CD4-positive, alpha-beta memory T cell (primary cell): ENCODE data around the gene CTSS. TPM values are rescaled to one million over a fixed set of nuclear protein-coding genes. Genes with fewer than 3 reads are reported as not detected.

Source experiments
- CTCF ChIA-PET: fragments of 350-600 bp; sonication (Branson Sonifier 250); formaldehyde crosslinking; loops from one replicate; lab custom pipeline; 2021; ENCODE audit warnings: inconsistent platforms; ENCODE audit not compliant: partially characterized antibody; lab: Charles Lee
- POLR2A ChIA-PET: fragments of 350-600 bp; sonication (Branson Sonifier 250); formaldehyde crosslinking; loops from one replicate; lab custom pipeline; 2021; ENCODE audit not compliant: partially characterized antibody; lab: Charles Lee
- DNase-seq, 5 donors: peaks; one replicate each; pipeline versions ENCODE4 v3.0.0 to v3.0.0-alpha.2; 2020 to 2022; ENCODE audit warnings: mixed read lengths in 1 of 5
- H3K27ac ChIP-seq: one replicate; pipeline ENCODE4 v1.7.0; 2013; ENCODE audit warnings: low read depth, low read length
- H3K27me3 ChIP-seq: 2 replicates; pipeline ENCODE4 v1.7.0; 2013; ENCODE audit warnings: mild to moderate bottlenecking, low read length, moderate library complexity; ENCODE audit not compliant: insufficient read depth
- H3K36me3 ChIP-seq: 2 replicates; pipeline ENCODE4 v1.7.0; 2013; ENCODE audit warnings: mild to moderate bottlenecking, low read length, moderate library complexity; ENCODE audit not compliant: insufficient read depth
- H3K4me1 ChIP-seq: 2 replicates; pipeline ENCODE4 v1.7.0; 2013; ENCODE audit warnings: mild to moderate bottlenecking, low read length, moderate library complexity; ENCODE audit not compliant: insufficient read depth
- H3K4me3 ChIP-seq, 2 donors: one replicate each; pipeline ENCODE4 v1.7.0; 2013; ENCODE audit warnings: low read length in 2 of 2, mild to moderate bottlenecking in 1 of 2
- H3K9me3 ChIP-seq, 2 donors: one replicate each; pipeline ENCODE4 v1.7.0; 2013; ENCODE audit warnings: low read length in 2 of 2, control low read depth in 1 of 2; ENCODE audit not compliant: control insufficient read depth in 1 of 2
- H3K27ac Mint-ChIP-seq, 7 donors: one replicate each; pipeline ENCODE4 v1.8.0; 2020 to 2021; ENCODE audit warnings: mixed read lengths in 7 of 7, mild to moderate bottlenecking in 6 of 7, inconsistent platforms in 3 of 7, moderate library complexity in 3 of 7
- H3K27me3 Mint-ChIP-seq, 2 donors: one replicate each; pipeline ENCODE4 v1.8.0; 2020 to 2021; ENCODE audit warnings: mixed read lengths in 2 of 2
- H3K36me3 Mint-ChIP-seq, 2 donors: one replicate each; pipeline ENCODE4 v1.8.0; 2020 to 2021; ENCODE audit warnings: mixed read lengths in 2 of 2, inconsistent platforms in 1 of 2, mild to moderate bottlenecking in 1 of 2
- H3K4me1 Mint-ChIP-seq, 4 donors: one replicate each; pipeline ENCODE4 v1.8.0; 2020 to 2021; ENCODE audit warnings: mixed read lengths in 4 of 4, mild to moderate bottlenecking in 1 of 4
- H3K4me3 Mint-ChIP-seq, 8 donors: one replicate each; pipeline ENCODE4 v1.8.0; 2020 to 2021; ENCODE audit warnings: mixed read lengths in 8 of 8, mild to moderate bottlenecking in 7 of 8, moderate library complexity in 6 of 8, inconsistent platforms in 3 of 8
- H3K9me3 Mint-ChIP-seq, 8 donors: one replicate each; pipeline ENCODE4 v1.8.0; 2020 to 2021; ENCODE audit warnings: mixed read lengths in 8 of 8, mild to moderate bottlenecking in 5 of 8, inconsistent platforms in 3 of 8, moderate library complexity in 1 of 8
- intact Hi-C: fragments of 100-400 bp; cut with micrococcal nuclease; formaldehyde crosslinking; loops from one replicate; pipeline ENCODE4 v1.15.1; 2023
- polyA plus RNA-seq, 2 donors: library from polyadenylated mRNA; unstranded; fragments of 300-500 nt; fragmentation: Illumina TruSeq; gene quantifications; one replicate each; pipeline ENCODE4 v1.2.3, GENCODE V29; 2021
- total RNA-seq, 2 experiments: library from RNA; stranded (reverse); gene quantifications; one replicate each; pipeline ENCODE4 v1.2.3, GENCODE V29; 2021

The CTSS gene
- total and polyA plus RNA-seq, 4 experiments from 2014 or later: 119 to 172 (median 132) TPM

DNA sequence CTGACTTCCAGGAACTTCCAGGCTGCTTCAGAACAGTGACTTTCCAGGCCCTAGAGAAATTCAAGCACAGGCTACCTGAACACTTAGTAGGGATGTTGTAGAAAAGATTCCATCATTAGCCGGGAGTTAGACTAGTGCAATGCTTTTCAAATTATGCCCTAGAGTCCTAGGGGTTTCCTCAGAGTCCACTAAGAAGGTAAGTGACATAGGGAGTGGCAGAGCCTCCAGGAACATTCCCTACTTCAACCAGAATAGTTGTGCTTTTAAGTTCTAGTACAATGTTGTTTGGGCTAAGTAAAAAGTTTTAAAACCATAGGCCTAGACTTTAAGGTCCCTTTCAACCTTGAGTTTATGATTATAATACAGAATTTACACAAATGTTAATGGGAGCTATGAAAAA is 59.5 kb downstream of the CTSS start:
- no peak for DNase-seq
- H3K9me3 Mint-ChIP-seq: no peaks in the 10 kb centered on the region
- Histone ChIP-seq H3K27ac (no peak overlapping the region), H3K4me1 (no peaks in the 10 kb centered on the region), H3K36me3 (no peaks in the 10 kb centered on the region), H3K4me3 (no peak overlapping the region), H3K9me3 (no peaks in the 10 kb centered on the region), H3K27me3 (no peaks in the 10 kb centered on the region)
- ChIA-PET CTCF (interaction anchor here (0.6 kb wide), 1 partner anchor 275 kb away, joined by 3 read pairs; no protein-coding TSS in a partner anchor), POLR2A (no interaction called here)
- H3K4me3 Mint-ChIP-seq: no peak overlapping the region
- no peaks in the 10 kb centered on the region for H3K36me3 Mint-ChIP-seq
- no peaks in the 10 kb centered on the region for H3K4me1 Mint-ChIP-seq
- intact Hi-C loops: no loop called here
- H3K27me3 Mint-ChIP-seq: peaks cover 1 to 2% of the 10 kb centered on the region in 2 donors
- H3K27ac Mint-ChIP-seq: no peak overlapping the region

DNA sequence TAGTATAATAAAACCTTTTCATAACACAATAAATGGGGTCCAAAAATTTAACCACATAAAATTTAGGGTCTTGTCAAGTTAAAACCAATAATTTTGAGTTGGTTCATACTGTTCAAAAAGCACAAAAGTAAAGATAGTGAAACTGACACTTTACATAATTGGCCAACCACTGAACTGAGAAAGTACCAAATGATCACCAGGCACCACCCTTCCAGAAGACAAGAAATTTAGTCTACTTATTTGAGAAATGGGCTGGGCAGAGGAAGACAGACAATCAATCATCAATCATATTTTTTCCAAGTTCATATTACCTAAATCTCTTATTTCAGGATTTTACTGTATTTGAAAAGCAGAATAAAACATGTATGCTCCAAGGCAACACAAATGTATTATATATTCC is 62.2 kb downstream of the CTSS start:
- intact Hi-C loops: no loop called here
- no peak overlapping the region for H3K4me3 ChIP-seq
- H3K4me1 ChIP-seq: peaks cover 4% of the 10 kb centered on the region
- Mint-ChIP-seq H3K4me3 (no peak overlapping the region), H3K27me3 (peaks cover 2 to 5% of the 10 kb centered on the region in 2 donors), H3K4me1 (peaks cover 0 to 1% (median 0%) of the 10 kb centered on the region in 4 donors), H3K36me3 (no peaks in the 10 kb centered on the region), H3K9me3 (no peaks in the 10 kb centered on the region), H3K27ac (no peak overlapping the region)
- no peaks in the 10 kb centered on the region for H3K9me3 ChIP-seq
- H3K36me3 ChIP-seq: no peaks in the 10 kb centered on the region
- no peak overlapping the region for H3K27ac ChIP-seq
- CTCF ChIA-PET: no interaction called here
- POLR2A ChIA-PET: no interaction called here
- no peak for DNase-seq
- no peaks in the 10 kb centered on the region for H3K27me3 ChIP-seq

DNA sequence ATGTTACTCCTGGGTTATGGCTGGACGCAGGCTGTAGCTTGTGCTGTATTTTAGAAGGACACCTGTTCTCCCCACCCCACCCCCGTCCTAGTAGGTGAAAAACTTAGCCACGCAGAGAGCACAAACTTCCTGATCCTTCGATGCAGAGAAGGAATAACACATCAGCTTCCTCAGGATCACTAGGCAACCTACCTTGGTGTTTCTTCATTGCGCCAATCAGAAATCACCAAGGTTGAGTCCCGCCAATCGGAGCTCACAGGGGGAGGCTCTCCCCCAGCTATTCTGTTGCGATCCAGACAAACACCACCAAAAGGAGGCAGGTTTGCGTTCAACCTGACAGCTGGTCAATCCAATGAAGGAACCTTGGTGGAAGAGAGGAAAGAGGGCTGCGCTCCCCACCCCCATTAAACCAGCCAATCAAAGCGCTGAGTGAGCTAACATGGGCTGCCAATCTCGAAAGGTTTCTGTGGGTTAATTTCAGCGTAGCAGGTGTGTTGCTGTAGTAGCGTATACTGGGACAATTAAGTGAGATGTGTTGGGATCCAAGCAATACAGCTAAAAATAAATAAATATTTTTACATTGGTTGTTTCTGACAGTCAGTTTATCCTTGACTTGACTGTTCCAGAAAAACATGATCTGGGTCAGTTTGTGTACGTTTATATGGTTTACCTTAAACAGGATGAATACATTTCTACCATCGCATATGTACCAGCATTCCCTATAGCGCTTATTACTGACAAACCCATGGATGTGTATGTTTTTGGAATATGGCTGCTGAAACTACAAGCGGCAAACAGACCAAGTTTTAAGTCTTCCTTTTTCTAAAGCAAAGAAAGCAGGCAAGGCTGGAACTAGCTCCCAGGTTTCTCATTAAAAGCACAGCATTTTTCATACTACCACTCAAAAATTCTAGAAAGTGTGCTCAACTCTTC is 68.3 kb downstream of the CTSS start, which contains the start of gene GOLPH3L:
Gene GOLPH3L, minus strand, starts transcription at position 160 of the 933 bp plus-strand sequence. CDS start 2,316 bp downstream, outside the sequence.
- H3K27ac ChIP-seq: peak within 1 kb of the TSS; percentile 70
- Mint-ChIP-seq H3K4me1 (peaks cover 17 to 40% (median 27%) of the 10 kb centered on the region in 4 donors), H3K27ac (peak within 1 kb of the TSS; percentile 88 to 100 (median 96)), H3K36me3 (peaks cover 15 to 24% of the 10 kb centered on the region in 2 donors), H3K27me3 (peaks cover 1 to 3% of the 10 kb centered on the region in 2 donors), H3K9me3 (no peaks in the 10 kb centered on the region), H3K4me3 (peak within 1 kb of the TSS; percentile 94 to 100 (median 98))
- no peaks in the 10 kb centered on the region for H3K9me3 ChIP-seq
- peaks cover 24% of the 10 kb centered on the region for H3K4me1 ChIP-seq
- ChIA-PET POLR2A (interaction anchor here (0.6 to 2.5 kb wide), 26 partner anchors 10 to 809 kb away, joined by 3 to 26 read pairs (median 5); partner anchors contain the start of genes ARNT, CTSS, ENSA and FALEC), CTCF (interaction anchor here (0.9 to 2.6 kb wide), 6 partner anchors 10 to 225 kb away, joined by 3 to 18 read pairs (median 5); no protein-coding TSS in a partner anchor)
- intact Hi-C loops: loop anchor here (1.0 to 5.0 kb wide), 6 partner anchors 68 to 225 kb away; partner anchors contain the start of genes ARNT, ENSA and MCL1
- peak; percentile 90 to 97 (median 93) for DNase-seq
- H3K27me3 ChIP-seq: no peaks in the 10 kb centered on the region
- peak within 1 kb of the TSS; percentile 86 to 92 for H3K4me3 ChIP-seq
- H3K36me3 ChIP-seq: peaks cover 11% of the 10 kb centered on the region

DNA sequence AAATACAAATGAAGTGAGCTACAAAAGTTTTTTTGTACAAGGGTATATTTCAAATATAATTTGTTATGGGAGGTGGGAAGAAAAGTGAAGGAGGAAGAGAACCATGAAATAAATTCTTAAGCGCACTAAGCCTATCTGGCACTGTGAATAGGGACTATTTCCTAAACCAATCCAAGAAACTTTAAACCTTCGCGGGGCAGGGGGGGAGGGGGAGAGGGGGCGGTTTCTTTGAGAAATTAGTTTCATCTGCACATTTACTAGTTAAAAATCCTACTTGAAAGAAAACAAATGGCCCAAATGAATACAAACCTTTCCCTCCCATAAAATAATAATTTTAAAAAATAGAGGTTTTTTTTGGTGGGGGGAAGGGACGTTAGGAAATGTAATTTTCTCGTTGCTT is 69.0 kb downstream of the CTSS start:
- Histone ChIP-seq H3K36me3 (peaks cover 11% of the 10 kb centered on the region), H3K9me3 (no peaks in the 10 kb centered on the region), H3K27ac (peak overlapping the region; percentile 70), H3K4me3 (peak overlapping the region; percentile 86 to 92), H3K27me3 (no peaks in the 10 kb centered on the region), H3K4me1 (peaks cover 27% of the 10 kb centered on the region)
- ChIA-PET POLR2A (interaction anchor here (0.7 to 2.5 kb wide), 23 partner anchors 10 to 809 kb away, joined by 3 to 26 read pairs (median 5); partner anchors contain the start of genes ARNT, CTSS, ENSA and FALEC), CTCF (interaction anchor here (0.9 to 2.6 kb wide), 5 partner anchors 10 to 226 kb away, joined by 3 to 18 read pairs (median 6); no protein-coding TSS in a partner anchor)
- H3K4me1 Mint-ChIP-seq: peaks cover 17 to 40% (median 27%) of the 10 kb centered on the region in 4 donors
- H3K27me3 Mint-ChIP-seq: peaks cover 1 to 3% of the 10 kb centered on the region in 2 donors
- intact Hi-C loops: loop anchor here (2.0 to 5.0 kb wide), 2 partner anchors 74 to 181 kb away; partner anchors contain the start of gene ARNT
- peaks cover 16 to 28% of the 10 kb centered on the region in 2 donors for H3K36me3 Mint-ChIP-seq
- H3K9me3 Mint-ChIP-seq: no peaks in the 10 kb centered on the region
- no peak for DNase-seq
- H3K27ac Mint-ChIP-seq: peak overlapping the region; percentile 88 to 100 (median 96)
- peak overlapping the region; percentile 94 to 100 (median 98) for H3K4me3 Mint-ChIP-seq

DNA sequence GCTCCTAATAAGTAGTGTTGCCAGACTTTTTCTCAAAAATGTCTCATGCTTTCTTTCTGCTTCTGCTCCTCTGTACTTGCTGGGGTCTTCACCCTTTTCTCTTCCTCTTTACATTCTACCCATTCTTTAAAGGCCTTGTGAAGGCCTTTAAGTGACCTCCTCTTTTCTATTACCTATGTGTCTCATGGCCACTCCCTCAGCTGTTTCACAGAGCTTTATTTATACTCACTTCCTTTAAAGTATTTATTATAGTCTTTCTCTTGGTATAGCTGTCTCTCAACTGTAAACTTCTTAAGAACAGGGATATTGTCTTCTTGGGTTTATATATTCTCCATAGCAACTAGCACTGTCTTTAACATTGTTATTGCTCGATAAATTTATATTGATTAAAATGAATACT is 69.4 kb downstream of the CTSS start:
- CTCF ChIA-PET: interaction anchor here (1.7 to 2.6 kb wide), 2 partner anchors 135 to 163 kb away, joined by 4 to 18 read pairs; no protein-coding TSS in a partner anchor
- H3K4me1 Mint-ChIP-seq: peaks cover 19 to 40% (median 28%) of the 10 kb centered on the region in 4 donors
- no peaks in the 10 kb centered on the region for H3K9me3 Mint-ChIP-seq
- Histone ChIP-seq H3K27ac (peak overlapping the region; percentile 18), H3K4me3 (peak overlapping the region; percentile 19 to 48), H3K27me3 (no peaks in the 10 kb centered on the region), H3K9me3 (no peaks in the 10 kb centered on the region), H3K36me3 (peaks cover 11% of the 10 kb centered on the region), H3K4me1 (peaks cover 27% of the 10 kb centered on the region)
- peak overlapping the region; percentile 85 to 99 (median 96) for H3K4me3 Mint-ChIP-seq
- peaks cover 1 to 3% of the 10 kb centered on the region in 2 donors for H3K27me3 Mint-ChIP-seq
- H3K27ac Mint-ChIP-seq: peak overlapping the region; percentile 58 to 91 (median 72)
- no peak for DNase-seq
- H3K36me3 Mint-ChIP-seq: peaks cover 19 to 30% of the 10 kb centered on the region in 2 donors
- intact Hi-C loops: loop anchor here (2.0 to 5.0 kb wide), 2 partner anchors 75 to 181 kb away; partner anchors contain the start of gene ARNT
- POLR2A ChIA-PET: interaction anchor here (1.0 to 2.5 kb wide), 9 partner anchors 12 to 808 kb away, joined by 4 to 26 read pairs (median 5); partner anchors contain the start of genes CTSS, ENSA, FALEC and MCL1

DNA sequence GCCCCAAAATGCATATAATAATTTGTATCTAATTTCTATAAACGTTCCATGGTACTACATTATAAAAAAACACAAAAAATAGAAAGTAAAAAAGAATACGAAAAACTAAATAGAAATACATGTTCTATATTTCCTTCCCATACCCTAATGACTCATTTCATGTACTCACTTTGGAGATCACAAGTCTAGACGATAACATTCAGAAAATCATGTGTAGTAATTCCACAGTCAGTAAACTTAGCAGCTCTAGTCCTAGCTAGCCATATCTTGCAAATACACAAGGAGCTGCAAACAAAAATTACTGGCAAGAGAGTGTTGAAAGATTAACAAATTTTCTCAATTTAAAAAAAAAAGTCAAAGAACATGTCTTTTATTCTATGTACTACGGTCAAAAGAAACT is 70.0 kb downstream of the CTSS start:
- Mint-ChIP-seq H3K4me1 (peaks cover 20 to 43% (median 30%) of the 10 kb centered on the region in 4 donors), H3K4me3 (peak overlapping the region; percentile 7 to 54 (median 30)), H3K9me3 (no peaks in the 10 kb centered on the region), H3K27me3 (peaks cover 1 to 3% of the 10 kb centered on the region in 2 donors), H3K36me3 (peaks cover 21 to 33% of the 10 kb centered on the region in 2 donors), H3K27ac (peak overlapping the region in 4 of 7 donors; percentile 12 to 78 (median 35))
- DNase-seq: no peak
- H3K27ac ChIP-seq: no peak overlapping the region
- intact Hi-C loops: loop anchor here (5.0 kb wide), 1 partner anchor 182 kb away; the partner anchor contains the start of gene ARNT
- ChIA-PET CTCF (interaction anchor here (2.6 kb wide), 1 partner anchor 134 kb away, joined by 18 read pairs; no protein-coding TSS in a partner anchor), POLR2A (interaction anchor here (1.0 to 2.5 kb wide), 4 partner anchors 67 to 135 kb away, joined by 5 to 26 read pairs (median 13); partner anchors contain the start of genes CTSS, ENSA and MCL1)
- no peaks in the 10 kb centered on the region for H3K27me3 ChIP-seq
- H3K4me1 ChIP-seq: peaks cover 27% of the 10 kb centered on the region
- peaks cover 11% of the 10 kb centered on the region for H3K36me3 ChIP-seq
- H3K4me3 ChIP-seq: no peak overlapping the region
- no peaks in the 10 kb centered on the region for H3K9me3 ChIP-seq
